HG03558 (cell line): ENCODE data around the gene SP2.

Experiments
- ATAC-seq: cut with Tn5 transposase; IDR thresholded peaks from one replicate; pipeline ENCODE4 v1.9.1; 2021; ENCODE audit warnings: moderate number of reproducible peaks; ENCODE audit not compliant: unreplicated experiment; ENCODE audit errors: extremely low read depth

The SP2 gene

DNA sequence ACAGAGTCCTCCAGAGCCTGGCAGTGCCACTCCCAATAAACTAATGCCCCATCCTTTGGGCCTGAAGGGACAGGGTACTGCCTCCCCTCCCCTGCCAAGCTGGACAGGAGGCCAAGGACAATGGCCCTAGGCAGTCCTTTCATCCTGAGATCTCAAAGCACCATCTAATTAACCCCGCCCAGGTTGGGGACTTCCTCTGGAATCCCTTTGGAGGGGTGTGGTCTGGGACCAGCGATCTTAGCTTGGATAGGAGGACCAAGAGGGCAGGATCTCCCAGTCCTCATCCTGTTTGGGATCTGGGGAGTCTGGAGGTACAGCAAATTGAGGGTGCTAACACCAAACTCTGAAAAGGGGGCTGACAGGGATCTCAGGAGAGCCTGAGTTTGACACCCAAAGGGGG, 26.9 kb upstream of the SP2 start:
- ATAC-seq, result no peak

DNA sequence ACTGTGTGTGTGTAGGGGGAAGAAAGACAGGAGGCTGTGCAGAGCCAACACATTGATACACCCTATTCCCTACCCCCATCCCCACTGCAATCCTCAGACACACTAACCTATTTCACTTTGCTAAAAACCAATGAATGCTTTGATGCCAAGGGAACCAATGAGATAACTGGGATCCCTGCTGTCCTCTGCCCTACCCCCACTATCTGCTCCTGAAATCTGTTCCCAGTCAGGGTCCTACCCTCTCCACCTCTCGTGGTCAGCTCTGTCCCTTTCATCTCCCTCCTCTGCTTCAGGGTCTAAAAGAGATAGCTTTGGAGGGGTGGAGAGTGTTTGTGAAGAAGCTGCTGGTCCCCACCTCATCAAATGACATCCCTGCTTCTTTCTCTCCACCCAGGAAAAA, 26.0 kb upstream of the SP2 start:
- no peak for ATAC-seq

DNA sequence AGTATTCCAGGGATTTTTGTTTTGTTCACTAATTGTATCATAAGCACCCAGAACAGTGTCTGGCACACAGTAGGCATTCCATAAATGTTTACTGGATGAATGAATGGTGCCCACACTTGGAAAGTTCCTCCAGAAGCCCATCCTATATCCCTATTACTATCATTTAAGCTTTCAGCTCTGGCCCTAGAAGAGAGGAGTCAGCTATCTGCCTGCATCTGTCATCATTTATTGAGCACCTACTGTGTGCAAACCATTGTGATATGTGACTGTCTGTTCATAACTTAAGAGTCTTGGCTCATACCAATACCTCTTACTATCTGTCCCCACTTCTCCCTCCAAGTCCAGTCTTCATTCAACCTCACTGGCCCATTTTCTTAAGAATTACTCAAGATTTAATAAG, 25.0 kb upstream of the SP2 start:
- no peak for ATAC-seq

DNA sequence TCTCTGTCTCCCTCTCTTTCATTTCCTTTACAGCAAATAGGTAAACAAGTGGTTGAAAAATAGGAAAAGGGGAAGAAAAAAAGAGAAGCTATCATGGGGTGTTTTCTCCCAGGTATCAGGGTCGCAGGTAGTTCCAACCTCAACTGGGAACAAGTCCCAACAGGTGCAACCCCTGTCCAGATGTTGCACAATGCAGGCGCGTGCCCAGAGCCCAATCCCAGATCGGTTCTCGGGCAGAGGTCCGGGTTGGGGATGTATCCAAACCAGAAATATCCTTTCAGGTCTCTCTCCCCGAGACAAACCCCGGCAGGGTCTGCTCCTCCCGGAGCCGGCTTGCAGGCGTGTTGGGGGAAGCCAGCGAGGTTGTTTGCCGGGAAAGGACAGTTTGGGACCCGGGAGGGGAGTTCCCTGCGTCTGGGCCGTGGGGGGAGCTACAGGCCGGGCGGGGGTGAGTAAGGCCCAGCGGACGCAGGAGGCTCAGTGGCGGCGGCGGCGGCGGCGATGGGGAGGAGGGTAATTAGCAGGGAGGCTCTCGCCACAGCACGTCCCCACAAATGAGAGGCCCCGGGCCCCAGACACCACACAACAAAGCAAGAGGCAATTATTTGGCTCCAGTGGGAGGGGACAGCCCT, 23.9 kb upstream of the SP2 start:
- no peak for ATAC-seq

DNA sequence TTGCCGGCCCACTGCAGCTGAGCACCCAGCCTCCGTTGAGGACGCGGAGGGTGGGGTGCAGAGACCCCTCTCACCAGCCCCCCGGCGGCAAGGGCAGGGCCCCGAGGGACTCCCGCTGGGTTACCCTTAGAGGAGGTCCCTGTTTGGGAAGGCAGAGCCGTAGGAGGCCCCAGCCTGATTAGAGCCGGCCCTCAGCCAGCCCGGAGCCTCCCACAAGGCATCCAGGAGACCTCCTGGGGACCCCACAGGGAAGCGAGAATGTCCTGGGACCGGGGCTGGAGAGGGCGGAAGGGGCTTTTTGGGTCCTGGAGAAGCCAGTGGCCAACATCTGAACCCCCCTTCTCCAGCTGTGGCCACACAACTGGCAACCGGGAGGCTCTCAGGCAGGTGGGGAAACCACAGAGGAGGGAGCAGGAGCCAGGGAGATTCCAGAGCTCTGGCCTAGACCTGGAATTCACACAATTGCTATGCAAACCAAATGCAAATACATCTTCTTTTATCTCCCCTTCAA, 23.3 kb upstream of the SP2 start:
- ATAC-seq, result no peak

DNA sequence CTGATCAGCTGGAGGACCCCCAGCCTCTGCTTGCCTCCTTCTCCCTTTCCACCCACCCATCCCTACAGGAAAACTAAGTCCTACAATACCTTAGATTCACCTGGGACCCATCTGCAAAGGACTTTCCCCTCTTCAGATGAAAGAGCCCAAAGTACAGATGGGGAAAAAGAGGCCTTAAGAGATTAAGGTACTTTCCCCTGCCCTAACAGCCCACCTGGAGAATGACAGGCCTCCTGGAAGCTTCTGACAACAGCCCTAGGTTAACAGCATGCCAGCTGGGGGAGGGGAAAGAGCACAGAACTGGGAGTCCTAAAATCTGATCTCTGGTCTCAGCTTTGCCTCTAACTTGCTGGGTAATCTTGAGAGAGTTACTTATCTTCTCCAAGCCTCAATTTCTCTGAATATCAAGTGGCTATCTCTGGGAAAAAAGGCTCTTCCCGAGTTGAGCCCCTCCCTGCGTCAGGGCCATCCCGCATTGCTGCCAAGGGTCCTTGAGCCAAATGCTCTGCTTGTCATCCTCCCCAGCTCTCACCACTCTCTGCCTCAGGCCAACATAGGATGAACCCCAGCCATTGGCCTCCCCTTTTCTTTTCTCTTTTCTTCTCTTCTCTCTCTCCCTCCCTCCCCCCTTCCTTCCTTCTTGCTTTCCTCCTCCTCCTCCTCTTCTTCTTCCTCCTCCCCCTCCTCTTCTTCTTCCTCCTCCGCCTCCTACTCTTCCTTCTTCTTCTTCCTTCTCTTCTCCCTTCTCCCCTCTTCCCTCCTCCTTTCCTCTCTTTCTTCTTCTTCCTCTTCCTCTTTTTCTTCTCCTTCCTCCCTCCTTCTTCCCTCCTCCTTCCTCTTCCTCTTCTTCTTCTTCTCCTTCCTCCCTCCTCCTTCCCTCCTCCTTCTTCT, 22.6 kb upstream of the SP2 start:
- ATAC-seq, result no peak

DNA sequence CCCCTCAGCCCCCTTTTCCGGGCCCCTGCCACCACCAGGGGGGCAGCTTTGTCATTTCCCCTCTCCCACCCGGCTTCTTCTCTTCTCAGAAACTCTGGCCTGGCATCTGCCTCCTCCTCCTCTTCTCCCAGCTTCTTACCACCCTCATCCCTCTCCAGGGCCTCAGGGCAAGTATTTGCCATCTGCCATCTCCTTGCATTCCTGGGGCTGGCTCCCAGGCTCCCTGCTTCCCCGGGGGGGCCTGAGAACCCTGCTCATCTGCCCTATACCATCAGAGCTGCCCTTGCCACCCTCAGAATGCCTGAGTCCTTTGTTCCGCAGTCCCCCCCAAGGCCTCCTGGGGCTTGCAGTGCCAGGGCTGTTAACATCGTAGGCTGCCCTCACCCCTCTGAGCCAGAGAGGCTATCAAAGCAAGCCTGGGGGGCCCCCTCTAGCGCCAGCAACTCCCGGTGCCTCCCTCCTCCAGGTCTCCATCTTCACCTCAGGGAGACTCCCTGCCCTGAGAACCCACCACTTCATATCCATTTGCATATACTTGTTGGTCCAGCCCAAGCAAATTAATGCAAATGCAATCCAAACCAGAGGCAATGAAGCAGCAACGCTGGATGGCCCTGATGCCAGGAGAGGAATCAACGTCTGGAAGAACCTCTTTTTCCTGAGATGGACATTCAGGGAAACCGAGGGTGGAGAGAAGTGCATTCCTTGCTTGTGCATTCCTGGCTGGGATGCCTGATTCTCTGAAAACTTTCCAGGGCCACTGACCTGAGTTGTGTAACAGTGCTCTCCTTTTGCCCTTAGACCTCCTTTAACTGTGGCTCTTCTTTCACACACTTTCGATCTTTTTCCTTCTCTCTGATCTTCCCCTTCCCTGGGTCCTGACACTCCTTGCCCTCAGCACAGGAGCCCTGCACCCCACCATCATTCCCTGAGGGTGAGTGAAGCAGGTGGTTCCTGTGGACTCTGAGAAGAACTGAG, 20.7 kb upstream of the SP2 start:
- ATAC-seq, result no peak

DNA sequence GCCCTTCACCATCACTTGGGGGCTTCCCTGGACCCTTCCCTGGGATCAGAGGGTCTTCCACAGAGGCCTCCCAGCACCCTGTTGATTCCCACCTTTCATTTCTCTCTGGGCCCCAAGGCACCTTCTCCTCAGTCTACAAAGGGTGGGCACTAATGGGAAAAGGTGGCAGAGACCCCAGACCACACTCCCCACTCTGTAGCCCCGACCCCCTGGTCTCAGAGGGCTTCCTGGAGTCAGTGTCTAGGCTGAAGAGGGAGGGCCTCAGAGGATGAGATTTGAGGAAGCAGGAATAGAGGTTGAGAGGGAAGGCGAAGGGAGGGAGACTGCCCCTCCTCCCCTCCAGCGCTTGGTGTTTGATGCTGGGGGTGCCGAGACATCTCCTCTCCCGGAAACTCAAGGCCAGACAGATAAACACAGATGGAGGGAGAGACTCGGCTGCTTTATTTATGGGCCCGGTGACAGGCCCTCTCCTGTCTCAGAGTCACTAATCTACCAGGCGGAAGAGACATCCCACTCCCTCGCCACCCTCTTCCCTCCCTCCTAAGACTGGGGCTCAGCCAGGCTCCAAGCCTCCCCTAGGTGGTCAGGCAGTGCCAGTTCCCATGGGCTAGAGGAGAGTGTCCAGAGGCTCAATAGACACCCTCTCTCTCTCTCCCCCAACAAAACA, 18.5 kb upstream of the SP2 start:
- no peak for ATAC-seq

DNA sequence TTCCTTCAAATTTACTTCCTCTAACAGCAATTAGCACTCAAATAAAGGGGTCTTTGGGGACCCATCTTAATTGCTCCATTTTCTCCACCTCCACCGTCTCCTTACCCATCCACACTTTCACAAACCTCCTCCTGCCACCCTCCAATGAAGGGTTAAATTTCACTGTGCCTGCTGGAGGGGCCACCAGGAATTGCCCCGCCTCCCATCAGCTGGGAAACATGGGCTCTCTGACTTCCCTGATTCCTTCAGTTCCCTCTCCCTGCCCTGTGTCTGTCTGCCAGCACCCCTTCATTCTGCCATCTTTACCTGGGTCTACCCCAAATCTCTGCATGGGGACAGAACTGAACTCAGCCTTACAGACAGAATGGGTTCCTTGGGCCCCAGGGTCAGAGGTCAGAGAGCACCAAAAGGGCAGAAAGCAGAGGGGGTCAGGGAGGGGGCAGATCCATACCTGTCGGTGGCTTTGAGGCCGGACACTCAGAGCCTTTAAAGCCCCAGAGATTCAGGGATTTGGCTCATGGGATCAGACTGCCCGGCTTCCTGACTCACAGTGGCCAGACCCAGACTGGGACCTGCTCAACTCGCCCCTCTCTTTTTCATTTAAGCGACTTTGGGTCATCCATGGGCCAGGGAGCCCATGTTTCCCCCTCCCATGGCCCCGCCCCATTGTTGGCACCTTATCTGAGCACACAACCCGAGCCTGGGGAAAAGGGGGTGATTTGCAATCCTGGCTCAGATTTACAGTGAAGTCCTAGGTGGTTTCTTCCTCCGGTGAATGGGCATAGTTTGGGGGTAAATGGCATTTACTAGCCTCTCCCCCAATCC, 17.6 kb upstream of the SP2 start:
- no peak for ATAC-seq

DNA sequence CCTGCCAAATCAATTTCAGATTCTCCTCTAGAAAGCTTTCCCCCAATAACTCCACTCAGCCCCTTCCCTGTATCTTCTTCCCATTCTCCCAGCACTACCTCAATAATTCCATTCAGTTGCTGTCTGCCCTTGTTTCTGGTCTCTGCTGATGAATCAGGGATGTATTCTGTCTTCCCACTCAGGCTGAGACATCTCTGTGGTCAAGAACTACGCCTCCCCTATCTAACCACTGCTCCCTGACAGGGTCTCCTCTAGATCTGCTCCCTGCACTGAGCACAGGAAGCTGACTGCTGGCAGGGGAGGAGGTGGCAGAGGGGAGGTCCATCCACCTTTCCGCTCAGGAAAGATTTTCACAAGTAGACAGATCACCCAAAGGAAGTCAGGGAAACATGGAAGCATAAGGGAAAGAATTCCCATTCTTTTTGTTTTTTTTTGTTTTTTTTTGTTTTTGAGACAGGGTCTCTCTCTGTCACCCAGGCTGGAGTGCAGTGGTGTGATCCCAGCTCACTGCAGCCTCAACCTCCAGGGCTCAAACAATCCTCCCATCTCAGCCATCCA, 16.9 kb upstream of the SP2 start:
- ATAC-seq, result no peak

DNA sequence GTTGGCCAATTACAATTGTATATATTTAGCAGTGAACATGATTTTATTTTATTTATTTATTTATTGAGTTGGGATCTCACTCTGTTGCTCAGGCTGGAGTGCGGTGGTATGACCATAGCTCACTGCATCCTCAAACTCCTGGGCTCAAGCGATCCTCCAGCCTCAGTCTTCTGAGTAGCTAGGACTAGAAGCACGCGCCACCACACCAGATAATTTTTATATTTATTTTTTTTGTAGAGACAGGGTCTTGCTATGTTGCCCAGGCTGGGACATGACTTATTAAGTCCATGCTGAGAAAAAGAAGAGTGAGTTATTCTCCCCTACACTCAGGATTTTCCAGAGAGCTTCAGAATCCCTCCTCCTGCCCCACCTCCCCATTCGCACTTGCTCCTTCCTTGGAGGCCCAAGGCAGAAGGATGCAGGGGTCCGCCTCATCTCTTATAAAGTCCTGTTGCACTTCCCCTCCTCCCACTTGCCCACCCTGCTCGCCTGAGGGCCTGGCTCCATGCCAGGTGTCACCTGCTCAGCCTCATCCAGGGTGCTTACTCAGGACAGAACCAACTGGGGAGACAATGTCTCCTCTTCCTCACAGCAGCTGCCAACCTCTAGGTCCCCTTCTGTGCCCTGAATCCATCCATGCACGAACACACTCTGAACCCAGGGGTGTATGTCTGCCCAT, 16.1 kb upstream of the SP2 start:
- no peak for ATAC-seq

DNA sequence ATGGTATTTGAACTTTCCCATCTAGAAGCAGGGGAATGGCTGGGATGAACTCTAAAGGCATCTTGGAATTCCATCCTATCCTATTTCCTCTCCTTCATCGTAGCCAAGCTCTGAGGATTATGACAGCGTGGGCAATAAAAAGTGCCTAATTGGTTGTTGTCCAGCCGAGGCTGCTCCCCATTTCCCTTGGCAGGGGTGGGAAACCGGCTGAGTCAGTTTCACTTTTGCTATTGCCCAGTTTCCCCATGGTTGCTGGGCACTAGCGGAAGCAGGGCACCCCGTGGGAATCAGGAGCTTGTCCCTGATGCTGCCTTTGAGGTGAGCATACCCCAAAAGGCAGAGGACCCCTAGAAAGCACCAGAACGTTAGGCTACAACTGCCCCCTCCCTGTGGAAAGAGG, 13.8 kb upstream of the SP2 start:
- ATAC-seq, result no peak

DNA sequence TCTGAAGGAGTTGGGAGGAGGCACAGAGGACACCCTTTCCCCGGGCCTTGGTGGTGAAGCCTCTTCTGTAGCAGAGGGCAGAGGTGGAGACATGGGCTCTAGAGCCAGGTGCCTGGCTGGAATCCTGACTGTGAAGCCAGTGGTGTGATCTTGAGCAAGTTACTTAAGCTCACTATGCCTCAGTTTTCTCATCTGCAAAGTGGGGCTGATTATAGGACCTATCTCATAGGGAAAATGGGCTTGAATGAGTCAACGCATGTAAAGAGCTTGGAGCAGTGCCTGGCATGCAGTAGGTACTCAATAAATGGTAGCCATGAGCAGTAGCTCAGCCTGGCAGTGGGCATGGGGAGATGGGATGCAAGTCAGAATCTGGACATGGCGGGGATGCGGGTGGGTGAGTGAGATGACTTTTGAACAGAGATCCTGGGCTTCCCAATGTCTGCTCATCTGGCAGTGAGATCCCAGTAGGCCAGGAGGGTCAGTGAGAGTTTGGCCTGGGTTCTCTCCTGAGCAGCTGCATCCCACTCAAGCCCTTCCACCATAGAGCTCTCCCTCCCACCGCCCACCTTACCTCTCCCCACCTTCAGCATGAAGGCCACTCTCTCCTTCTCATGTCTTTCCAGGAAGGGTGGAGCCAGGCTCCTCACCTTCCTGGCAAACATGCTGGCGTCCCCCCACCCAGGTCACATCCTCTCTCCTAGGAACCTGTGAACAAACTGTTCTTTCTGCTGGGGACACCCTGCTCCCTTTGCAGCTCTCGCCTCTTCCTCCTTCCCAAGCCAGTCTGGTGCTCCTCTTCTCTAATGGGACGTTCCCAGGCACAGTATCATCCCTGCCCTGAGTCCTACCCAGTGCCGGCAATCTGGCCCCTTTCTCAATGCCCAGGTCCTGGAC, 13.1 kb upstream of the SP2 start:
- ATAC-seq, result no peak

DNA sequence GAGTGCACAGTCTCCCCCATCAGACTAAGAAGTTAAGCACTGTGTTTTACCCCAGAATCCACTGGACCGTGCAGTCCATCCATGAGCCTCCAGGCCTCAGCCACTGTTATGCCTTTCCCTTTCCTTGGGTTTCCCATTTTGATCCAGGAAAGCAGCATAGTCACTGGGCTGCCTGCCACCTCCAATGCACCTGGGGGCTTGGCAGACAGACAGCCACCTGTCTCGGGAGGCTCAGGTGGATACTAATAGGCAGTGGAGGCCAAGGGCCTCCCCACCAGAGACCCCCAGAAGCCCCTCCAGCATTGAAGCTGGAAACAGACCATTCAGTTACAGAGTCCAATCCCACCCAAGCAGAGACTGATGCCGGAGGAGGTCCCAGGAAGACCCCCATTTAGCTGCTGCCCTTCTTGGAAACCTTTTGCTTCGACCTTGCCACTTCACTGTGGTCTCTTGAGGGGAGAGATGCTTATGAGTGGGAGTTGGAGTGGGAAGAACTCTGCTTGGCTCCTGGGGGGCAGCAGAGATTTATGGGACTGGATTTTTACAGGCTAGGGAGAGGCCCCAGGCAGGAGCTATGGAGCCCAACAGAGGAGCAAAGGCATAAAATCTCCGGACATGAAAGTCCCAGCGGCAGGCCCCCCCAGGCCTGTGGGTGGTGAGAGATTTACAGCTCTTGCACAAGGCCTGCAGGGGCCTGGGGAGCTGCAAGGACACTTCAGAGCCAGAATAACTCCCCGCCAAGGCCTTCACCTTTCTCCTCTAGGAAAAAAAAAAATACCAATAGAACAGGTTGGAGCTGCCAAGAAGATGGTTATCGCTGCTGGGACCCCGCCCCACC, 12.2 kb upstream of the SP2 start:
- ATAC-seq, result no peak

DNA sequence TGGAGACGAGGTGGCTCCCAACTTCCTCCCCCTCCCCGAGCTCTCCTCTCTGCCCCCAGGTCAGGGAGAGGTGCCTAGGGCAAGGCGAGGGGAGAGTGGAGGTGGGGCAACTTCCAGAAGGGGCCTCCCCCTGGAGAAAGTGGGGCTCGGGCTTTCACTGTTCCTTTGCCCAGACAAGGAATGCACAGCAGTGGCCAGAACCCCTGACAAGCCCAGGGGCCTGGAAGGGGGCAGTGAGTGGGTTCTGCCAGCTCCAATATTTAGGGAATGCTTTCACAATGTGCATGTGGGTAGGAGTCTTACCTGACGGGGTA, 11.7 kb upstream of the SP2 start:
- no peak for ATAC-seq

DNA sequence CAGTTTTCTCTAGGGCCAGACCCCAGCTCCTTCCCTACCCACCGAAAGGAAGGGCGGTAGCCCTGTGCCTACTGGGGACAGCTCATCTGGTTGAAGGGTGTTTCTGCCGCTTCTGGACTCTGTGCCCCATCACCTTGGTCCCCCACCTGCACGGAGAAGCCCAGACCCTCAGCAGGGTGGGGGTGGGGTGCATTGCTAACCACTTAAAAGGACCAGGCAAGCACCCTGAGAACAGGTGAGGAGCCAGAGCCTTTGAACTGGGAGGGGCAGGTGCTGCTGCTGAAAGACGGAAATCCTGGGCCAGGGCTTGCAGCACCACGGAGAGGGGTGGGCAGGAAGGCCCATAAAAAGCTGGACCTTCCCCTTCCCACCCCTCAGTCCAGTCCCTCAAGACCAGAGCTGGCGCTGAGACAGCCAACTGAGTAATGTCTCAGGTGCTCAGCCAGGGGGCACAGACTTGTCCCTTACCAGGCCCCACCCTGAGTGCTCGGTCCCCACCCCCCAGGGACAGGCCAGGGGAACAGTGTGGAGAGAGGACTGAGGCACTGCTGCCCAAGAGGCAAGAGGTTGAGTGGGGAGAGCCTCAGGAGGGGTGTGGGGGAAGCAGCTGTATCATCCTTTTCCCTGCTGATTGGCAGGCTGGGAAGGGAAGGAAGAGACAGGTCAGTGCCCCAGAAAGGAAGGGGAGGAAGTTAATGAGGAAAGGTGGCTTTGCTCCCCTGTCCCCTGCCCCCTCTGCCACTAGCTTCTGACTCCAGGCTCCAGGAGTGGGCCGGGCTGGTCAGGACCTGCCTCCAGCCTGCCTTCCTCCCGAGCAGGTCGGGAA, 10.9 kb upstream of the SP2 start:
- no peak for ATAC-seq
